ENCODE results near the gene RUNX1. TPM values are rescaled to one million over a fixed set of nuclear protein-coding genes. Genes with fewer than 3 reads are reported as not detected.

RUNX1 gene
- total RNA-seq, 2 donors from 2014 or later = 21.3 to 23.0 TPM

- intact Hi-C loops (cut with DNase I) = no loop called here
- Histone ChIP-seq H3K27ac (peak overlapping the region; percentile 26), H3K9me3 (no peaks in the 10 kb centered on the region), H3K36me3 (no peaks in the 10 kb centered on the region), H3K27me3 (no peaks in the 10 kb centered on the region), H3K4me1 (peaks cover under 1% of the 10 kb centered on the region), H3K9ac (ENCODE audit: low read depth in 2 of 2, low read length in 2 of 2) (peak overlapping the region in 1 of 2 donors; percentile 51), H3K4me3 (no peak overlapping the region)
- DNase-seq = no peak
- no peak for TF ChIP-seq CTCF (IDR thresholded peaks at IDR 0.05)
These were observed 2.9 kb downstream of the RUNX1 start for GRCh38 chr21:35046263-35046624.

GRCh38 chr21:35045542-35046262 lies 3.4 kb downstream of the RUNX1 start:
- no peaks in the 10 kb centered on the region for H3K4me1 ChIP-seq
- no peak overlapping the region for H3K4me3 ChIP-seq
- no peak for TF ChIP-seq CTCF (IDR thresholded peaks at IDR 0.05)
- no peak for DNase-seq
- H3K27ac ChIP-seq = peak overlapping the region; percentile 26
- H3K36me3 ChIP-seq = no peaks in the 10 kb centered on the region
- intact Hi-C loops (cut with DNase I) = no loop called here
- no peak overlapping the region for H3K9ac ChIP-seq (ENCODE audit: low read depth in 2 of 2, low read length in 2 of 2)
- no peaks in the 10 kb centered on the region for H3K27me3 ChIP-seq
- H3K9me3 ChIP-seq = no peaks in the 10 kb centered on the region

- no peak overlapping the region for H3K4me3 ChIP-seq
- no peaks in the 10 kb centered on the region for H3K9me3 ChIP-seq
- TF ChIP-seq CTCF (IDR thresholded peaks at IDR 0.05) = no peak
- no peaks in the 10 kb centered on the region for H3K4me1 ChIP-seq
- no peak overlapping the region for H3K27ac ChIP-seq
- H3K9ac ChIP-seq (ENCODE audit: low read depth in 2 of 2, low read length in 2 of 2) = no peak overlapping the region
- no peaks in the 10 kb centered on the region for H3K27me3 ChIP-seq
- DNase-seq = no peak
- H3K36me3 ChIP-seq = no peaks in the 10 kb centered on the region
- intact Hi-C loops (cut with DNase I) = no loop called here
These were observed 4.1 kb downstream of the RUNX1 start for GRCh38 chr21:35044770-35045541.

- no peak overlapping the region for H3K9ac ChIP-seq (ENCODE audit: low read depth in 2 of 2, low read length in 2 of 2)
- no peaks in the 10 kb centered on the region for H3K4me1 ChIP-seq
These were observed 5.0 kb downstream of the RUNX1 start for GRCh38 chr21:35044128-35044527.

GRCh38 chr21:35043549-35043948 lies 5.6 kb downstream of the RUNX1 start:
- Histone ChIP-seq H3K9ac (ENCODE audit: low read depth in 2 of 2, low read length in 2 of 2) (no peak overlapping the region), H3K4me1 (no peaks in the 10 kb centered on the region), H3K4me3 (no peak overlapping the region), H3K27me3 (no peaks in the 10 kb centered on the region), H3K36me3 (no peaks in the 10 kb centered on the region), H3K27ac (no peak overlapping the region), H3K9me3 (no peaks in the 10 kb centered on the region)
- intact Hi-C loops (cut with DNase I) = no loop called here
- no peak for DNase-seq
- no peak for TF ChIP-seq CTCF (IDR thresholded peaks at IDR 0.05)

More at GRCh38 chr21:35044128-35044527, 5.0 kb downstream of the RUNX1 start:
- no peaks in the 10 kb centered on the region for H3K27me3 ChIP-seq
- DNase-seq = no peak
- intact Hi-C loops (cut with DNase I) = no loop called here
- H3K27ac ChIP-seq = no peak overlapping the region
- H3K9me3 ChIP-seq = no peaks in the 10 kb centered on the region
- no peak overlapping the region for H3K4me3 ChIP-seq
- TF ChIP-seq CTCF (IDR thresholded peaks at IDR 0.05) = no peak
- H3K36me3 ChIP-seq = no peaks in the 10 kb centered on the region
